Measurements from ENCODE around the gene GALNT17.

- TF ChIP-seq CTCF (conservative IDR thresholded peaks at IDR 0.05; ENCODE audit: low read depth, low read length): no peak
- TF ChIP-seq EZH2 (IDR thresholded peaks at IDR 0.05; ENCODE audit: borderline replicate concordance, low read depth, low read length, poor library complexity, severe bottlenecking): no peak
Measured at GRCh38 chr7:71544816-71545215, 412.9 kb downstream of the GALNT17 start.

Data from A673 (cell line).